GM10266 (cell line): ENCODE results near the gene SCN4A.

Experiments
- DNase-seq: peaks from one replicate; pipeline ENCODE4 v3.0.0; 2012; ENCODE audit errors: extremely low spot score
- TF ChIP-seq, protein P1 (sequence below): IDR thresholded peaks from 2 replicates; pipeline ENCODE4 v1.5.1; 2012; ENCODE audit warnings: mild to moderate bottlenecking, low read depth; ENCODE audit not compliant: control insufficient read depth, insufficient read depth; ENCODE audit errors: missing control alignments

SCN4A gene

GRCh38 chr17:63941751-63942150 lies 31.0 kb downstream of the SCN4A start:
- TF ChIP-seq, protein P1, sequence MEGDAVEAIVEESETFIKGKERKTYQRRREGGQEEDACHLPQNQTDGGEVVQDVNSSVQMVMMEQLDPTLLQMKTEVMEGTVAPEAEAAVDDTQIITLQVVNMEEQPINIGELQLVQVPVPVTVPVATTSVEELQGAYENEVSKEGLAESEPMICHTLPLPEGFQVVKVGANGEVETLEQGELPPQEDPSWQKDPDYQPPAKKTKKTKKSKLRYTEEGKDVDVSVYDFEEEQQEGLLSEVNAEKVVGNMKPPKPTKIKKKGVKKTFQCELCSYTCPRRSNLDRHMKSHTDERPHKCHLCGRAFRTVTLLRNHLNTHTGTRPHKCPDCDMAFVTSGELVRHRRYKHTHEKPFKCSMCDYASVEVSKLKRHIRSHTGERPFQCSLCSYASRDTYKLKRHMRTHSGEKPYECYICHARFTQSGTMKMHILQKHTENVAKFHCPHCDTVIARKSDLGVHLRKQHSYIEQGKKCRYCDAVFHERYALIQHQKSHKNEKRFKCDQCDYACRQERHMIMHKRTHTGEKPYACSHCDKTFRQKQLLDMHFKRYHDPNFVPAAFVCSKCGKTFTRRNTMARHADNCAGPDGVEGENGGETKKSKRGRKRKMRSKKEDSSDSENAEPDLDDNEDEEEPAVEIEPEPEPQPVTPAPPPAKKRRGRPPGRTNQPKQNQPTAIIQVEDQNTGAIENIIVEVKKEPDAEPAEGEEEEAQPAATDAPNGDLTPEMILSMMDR = no peak
- DNase-seq = no peak

DNA sequence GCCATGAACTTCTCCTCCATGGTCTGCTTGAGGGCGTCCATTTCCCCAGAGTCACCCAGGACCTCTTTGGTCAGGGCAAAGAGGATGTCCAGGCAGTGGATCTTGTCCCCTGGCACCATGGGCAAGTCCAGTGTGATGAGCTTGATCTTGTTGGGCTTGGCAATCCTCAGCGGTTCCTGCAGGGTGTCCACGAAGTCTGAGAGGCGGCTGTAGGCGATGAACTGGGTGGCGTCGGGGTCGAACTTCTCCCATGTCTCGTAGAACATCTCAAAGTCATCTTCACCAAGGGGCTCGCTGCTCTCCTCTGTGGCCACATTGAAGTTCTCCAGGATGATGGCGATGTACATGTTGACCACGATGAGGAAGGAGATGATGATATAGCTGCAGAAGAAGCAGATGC lies 31.6 kb downstream of the SCN4A start:
- DNase-seq = no peak
- TF ChIP-seq, protein P1 = no peak

DNA sequence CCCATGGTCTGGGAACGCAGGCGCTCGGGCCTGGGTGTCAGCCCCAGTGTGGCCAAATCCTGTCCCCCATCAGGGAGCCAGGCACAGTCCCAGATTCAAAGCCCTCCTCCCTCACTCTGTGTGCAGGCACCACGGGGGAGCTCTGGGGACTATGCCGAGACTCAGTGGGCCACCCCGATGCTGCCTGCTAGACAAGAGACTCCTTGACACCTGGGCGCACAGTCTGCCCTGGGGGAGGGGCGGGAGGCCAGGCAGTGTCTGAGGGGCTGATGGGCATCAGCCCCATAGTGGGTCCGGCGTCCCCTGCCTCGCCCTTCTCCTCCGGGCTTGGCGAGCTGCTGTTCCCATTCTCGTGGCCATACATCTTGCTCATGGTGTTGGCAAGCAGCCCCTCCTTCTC lies 32.1 kb downstream of the SCN4A start:
- TF ChIP-seq, protein P1 = no peak
- DNase-seq = no peak

- DNase-seq = no peak
- TF ChIP-seq, protein P1 = no peak
Measured at GRCh38 chr17:63939884-63940283, 32.8 kb downstream of the SCN4A start.

DNA sequence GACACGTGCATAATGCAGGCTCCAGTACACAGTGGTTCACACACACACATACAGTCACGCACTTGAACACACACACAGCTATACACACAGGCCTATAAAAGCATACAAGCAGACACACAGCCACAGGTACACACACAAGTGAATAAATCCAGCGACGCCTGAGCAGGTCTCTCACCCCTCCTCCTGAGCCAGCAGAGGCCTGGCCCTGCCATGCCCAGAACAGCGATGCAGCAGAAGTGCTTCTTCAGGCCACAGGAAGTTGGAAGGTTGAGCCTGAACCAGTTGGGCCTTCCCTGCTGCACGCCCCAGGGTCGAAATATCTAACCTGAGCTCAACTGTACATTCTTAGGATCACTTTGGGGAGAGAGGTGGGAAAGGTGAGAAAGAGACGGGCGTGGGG lies 33.3 kb downstream of the SCN4A start:
- no peak for DNase-seq
- TF ChIP-seq, protein P1 = no peak

DNA sequence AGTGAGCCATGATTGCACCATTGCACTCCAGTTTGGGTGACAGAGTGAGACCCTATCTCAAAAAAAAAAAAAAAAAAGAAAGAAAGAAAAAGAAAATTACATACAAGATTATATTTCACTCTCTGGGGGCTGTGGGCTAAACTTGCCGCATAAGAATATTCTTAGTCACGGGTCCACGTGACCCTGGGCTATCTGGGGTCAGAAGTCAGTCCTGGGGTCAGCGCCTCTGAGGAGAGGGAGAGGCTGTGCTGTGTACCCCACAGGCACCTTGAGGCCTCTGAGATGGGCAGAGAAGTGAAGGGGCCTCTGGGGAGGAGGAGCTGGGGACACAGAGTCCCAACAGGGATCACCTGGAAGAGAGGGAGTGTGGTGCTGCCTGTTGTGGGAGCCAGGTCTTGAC lies 34.8 kb downstream of the SCN4A start:
- TF ChIP-seq, protein P1 = no peak
- no peak for DNase-seq

GRCh38 chr17:63937319-63937718 lies 35.4 kb downstream of the SCN4A start:
- TF ChIP-seq, protein P1 = no peak
- DNase-seq = no peak
